HEK293T (cell line): ENCODE data around the gene MYH14.

Source experiments
- BHLHE40 ChIP-seq: fragments of 450-650 bp; IDR thresholded peaks from 2 replicates; pipeline ENCODE4 v1.6.1; 2016; ENCODE audit warnings: mild to moderate bottlenecking, moderate library complexity, borderline replicate concordance
- CTBP1 ChIP-seq: fragments of 450-650 bp; IDR thresholded peaks from 2 replicates; pipeline ENCODE4 v1.6.1; 2016; ENCODE audit warnings: borderline replicate concordance
- ELF4 ChIP-seq: fragments of 450-650 bp; IDR thresholded peaks from 2 replicates; pipeline ENCODE4 v1.6.1; 2017; ENCODE audit warnings: antibody characterized with exemption
- FOXA1 ChIP-seq: fragments of 450-650 bp; IDR thresholded peaks from 2 replicates; pipeline ENCODE4 v1.6.1; 2016; ENCODE audit warnings: mild to moderate bottlenecking
- FOXK2 ChIP-seq: fragments of 450-650 bp; IDR thresholded peaks from 2 replicates; pipeline ENCODE4 v1.6.1; 2016; ENCODE audit warnings: mild to moderate bottlenecking
- FOXM1 ChIP-seq: fragments of 450-650 bp; IDR thresholded peaks from 2 replicates; pipeline ENCODE4 v1.6.1; 2017; ENCODE audit warnings: mild to moderate bottlenecking, borderline replicate concordance
- HDGF ChIP-seq: fragments of 450-650 bp; IDR thresholded peaks from 2 replicates; pipeline ENCODE4 v1.6.1; 2017; ENCODE audit warnings: antibody characterized with exemption, borderline replicate concordance
- LEF1 ChIP-seq: fragments of 450-650 bp; IDR thresholded peaks from 2 replicates; pipeline ENCODE4 v1.6.1; 2017; ENCODE audit warnings: mild to moderate bottlenecking, borderline replicate concordance
- NFRKB ChIP-seq: fragments of 450-650 bp; IDR thresholded peaks from 2 replicates; pipeline ENCODE4 v1.6.1; 2016; ENCODE audit warnings: mild to moderate bottlenecking, moderate library complexity
- SP1 ChIP-seq: fragments of 450-650 bp; IDR thresholded peaks from 2 replicates; pipeline ENCODE4 v1.6.1; 2017
- SUZ12 ChIP-seq: fragments of 450-650 bp; IDR thresholded peaks from 2 replicates; pipeline ENCODE4 v1.6.1; 2016; ENCODE audit warnings: mild to moderate bottlenecking
- TARDBP ChIP-seq: fragments of 450-650 bp; IDR thresholded peaks from 2 replicates; pipeline ENCODE4 v1.6.1; 2016
- ZNF384 ChIP-seq: fragments of 450-650 bp; IDR thresholded peaks from 2 replicates; pipeline ENCODE4 v1.6.1; 2016
- TF ChIP-seq, protein P1 (sequence below): fragments of 450-650 bp; IDR thresholded peaks from 2 replicates; pipeline ENCODE4 v1.6.1; 2016

DNA sequence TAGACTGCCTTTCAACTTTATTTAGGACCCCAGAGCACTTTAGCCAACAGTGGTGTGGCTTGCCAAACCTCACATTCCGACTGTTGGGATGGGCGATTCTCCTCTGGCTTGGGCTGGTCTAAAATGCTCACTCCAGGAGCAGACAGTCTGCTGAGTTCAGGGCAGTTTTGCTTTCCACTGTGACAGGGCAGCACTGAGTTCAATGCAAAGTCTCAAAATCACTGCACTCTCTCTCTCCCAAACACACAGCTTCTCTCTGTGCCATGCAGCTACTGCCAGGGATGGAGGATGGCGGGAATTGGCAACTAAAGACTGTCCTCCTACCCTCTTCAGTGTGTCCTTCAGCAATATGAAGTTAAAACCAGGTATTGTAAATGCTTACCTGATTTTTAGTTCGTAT, 148.8 kb downstream of the MYH14 start:
- TF ChIP-seq FOXK2, result no peak
- no peak for TF ChIP-seq SP1
- TF ChIP-seq LEF1, result no peak
- no peak for TF ChIP-seq NFRKB
- no peak for TF ChIP-seq FOXA1
- no peak for TF ChIP-seq FOXM1
- TF ChIP-seq TARDBP, result no peak
- TF ChIP-seq CTBP1, result no peak
- TF ChIP-seq HDGF, result no peak
- TF ChIP-seq SUZ12, result no peak
- TF ChIP-seq, protein P1, sequence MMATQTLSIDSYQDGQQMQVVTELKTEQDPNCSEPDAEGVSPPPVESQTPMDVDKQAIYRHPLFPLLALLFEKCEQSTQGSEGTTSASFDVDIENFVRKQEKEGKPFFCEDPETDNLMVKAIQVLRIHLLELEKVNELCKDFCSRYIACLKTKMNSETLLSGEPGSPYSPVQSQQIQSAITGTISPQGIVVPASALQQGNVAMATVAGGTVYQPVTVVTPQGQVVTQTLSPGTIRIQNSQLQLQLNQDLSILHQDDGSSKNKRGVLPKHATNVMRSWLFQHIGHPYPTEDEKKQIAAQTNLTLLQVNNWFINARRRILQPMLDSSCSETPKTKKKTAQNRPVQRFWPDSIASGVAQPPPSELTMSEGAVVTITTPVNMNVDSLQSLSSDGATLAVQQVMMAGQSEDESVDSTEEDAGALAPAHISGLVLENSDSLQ, result no peak
- no peak for TF ChIP-seq BHLHE40
- no peak for TF ChIP-seq ELF4
- TF ChIP-seq ZNF384, result no peak
